ENCODE data around the gene COMMD9.
A peak's percentile ranks its signal among the peaks of the same experiment; 100 is the strongest.

COMMD9 gene

GRCh38 chr11:36251823-36252222 is 37.4 kb downstream of the COMMD9 start:
- no peak for DNase-seq

GRCh38 chr11:36249246-36249645 is 40.0 kb downstream of the COMMD9 start:
- DNase-seq: no peak

- no peak for DNase-seq
Observed at GRCh38 chr11:36248436-36248835, 40.8 kb downstream of the COMMD9 start.

GRCh38 chr11:36247493-36247892 is 41.7 kb downstream of the COMMD9 start:
- no peak for DNase-seq

GRCh38 chr11:36243641-36244040 is 45.6 kb downstream of the COMMD9 start:
- no peak for DNase-seq

- DNase-seq: no peak
Observed at GRCh38 chr11:36241497-36241896, 47.7 kb downstream of the COMMD9 start.

GRCh38 chr11:36240801-36241200 is 48.4 kb downstream of the COMMD9 start:
- DNase-seq: no peak

- no peak for DNase-seq
Observed at GRCh38 chr11:36240173-36240572, 49.1 kb downstream of the COMMD9 start.

GRCh38 chr11:36239636-36240035 is 49.6 kb downstream of the COMMD9 start:
- DNase-seq: no peak

- DNase-seq: no peak
Observed at GRCh38 chr11:36238881-36239280, 50.3 kb downstream of the COMMD9 start.

GRCh38 chr11:36238036-36238631 is 51.1 kb downstream of the COMMD9 start:
- DNase-seq: no peak

- no peak for DNase-seq
Observed at GRCh38 chr11:36237391-36237790, 51.8 kb downstream of the COMMD9 start.

- DNase-seq: no peak
Observed at GRCh38 chr11:36235750-36236149, 53.5 kb downstream of the COMMD9 start.

GRCh38 chr11:36234825-36235224 is 54.4 kb downstream of the COMMD9 start:
- no peak for DNase-seq

GRCh38 chr11:36233204-36233603 is 56.0 kb downstream of the COMMD9 start:
- no peak for DNase-seq

GRCh38 chr11:36230779-36231699 is 58.2 kb downstream of the COMMD9 start:
- DNase-seq: no peak

- DNase-seq: peak; percentile 86
Observed at GRCh38 chr11:36229091-36229705, 60.0 kb downstream of the COMMD9 start.

- no peak for DNase-seq
Observed at GRCh38 chr11:36228689-36229088, 60.5 kb downstream of the COMMD9 start.

GRCh38 chr11:36227044-36227443 is 62.2 kb downstream of the COMMD9 start:
- DNase-seq: no peak

GRCh38 chr11:36224209-36224882 is 64.9 kb downstream of the COMMD9 start:
- no peak for DNase-seq

GRCh38 chr11:36222831-36223635 is 66.2 kb downstream of the COMMD9 start:
- peak; percentile 97 for DNase-seq

Data from NCI-H524 treated with DMSO at 0.1 percent for 48 hours (cell line).